ENCODE measurements around the gene GPR68.

GPR68 gene

GRCh38 chr14:91258876-91259275, 14.4 kb upstream of the GPR68 start:
- no peaks in the 10 kb centered on the region for H3K36me3 ChIP-seq (ENCODE audit: insufficient read depth, low read length)
- H3K27me3 ChIP-seq (ENCODE audit: control insufficient read depth in 1 of 2, insufficient read depth in 2 of 2, low read length in 2 of 2), result no peaks in the 10 kb centered on the region
- H3K27ac ChIP-seq (ENCODE audit: low read depth, low read length), result no peak overlapping the region

GRCh38 chr14:91258011-91258618, 13.6 kb upstream of the GPR68 start:
- no peaks in the 10 kb centered on the region for H3K9me3 ChIP-seq (ENCODE audit: low read length)
- peaks cover 26% of the 10 kb centered on the region for H3K4me1 ChIP-seq (ENCODE audit: insufficient read depth, low read length)
- H3K27ac ChIP-seq (ENCODE audit: low read depth, low read length), result peak overlapping the region; percentile 1
- H3K9ac ChIP-seq (ENCODE audit: low read length), result no peak overlapping the region
- H3K36me3 ChIP-seq (ENCODE audit: insufficient read depth, low read length), result no peaks in the 10 kb centered on the region
- no peaks in the 10 kb centered on the region for H3K27me3 ChIP-seq (ENCODE audit: control insufficient read depth in 1 of 2, insufficient read depth in 2 of 2, low read length in 2 of 2)
- no peak overlapping the region for H3K4me3 ChIP-seq (ENCODE audit: low read depth in 1 of 2, low read length in 2 of 2)

More at GRCh38 chr14:91258876-91259275, 14.4 kb upstream of the GPR68 start:
- H3K4me3 ChIP-seq (ENCODE audit: low read depth in 1 of 2, low read length in 2 of 2), result no peak overlapping the region
- no peaks in the 10 kb centered on the region for H3K9me3 ChIP-seq (ENCODE audit: low read length)
- H3K9ac ChIP-seq (ENCODE audit: low read length), result no peak overlapping the region
- H3K4me1 ChIP-seq (ENCODE audit: insufficient read depth, low read length), result peaks cover 23% of the 10 kb centered on the region

GRCh38 chr14:91257328-91258010, 13.0 kb upstream of the GPR68 start:
- Histone ChIP-seq H3K9ac (ENCODE audit: low read length) (no peak overlapping the region), H3K4me1 (ENCODE audit: insufficient read depth, low read length) (peaks cover 31% of the 10 kb centered on the region), H3K4me3 (ENCODE audit: low read depth in 1 of 2, low read length in 2 of 2) (no peak overlapping the region), H3K36me3 (ENCODE audit: insufficient read depth, low read length) (no peaks in the 10 kb centered on the region), H3K27ac (ENCODE audit: low read depth, low read length) (peak overlapping the region; percentile 19), H3K27me3 (ENCODE audit: control insufficient read depth in 1 of 2, insufficient read depth in 2 of 2, low read length in 2 of 2) (no peaks in the 10 kb centered on the region), H3K9me3 (ENCODE audit: low read length) (no peaks in the 10 kb centered on the region)

- H3K27me3 ChIP-seq (ENCODE audit: control insufficient read depth in 1 of 2, insufficient read depth in 2 of 2, low read length in 2 of 2), result no peaks in the 10 kb centered on the region
- no peaks in the 10 kb centered on the region for H3K36me3 ChIP-seq (ENCODE audit: insufficient read depth, low read length)
- no peak overlapping the region for H3K9ac ChIP-seq (ENCODE audit: low read length)
- H3K4me3 ChIP-seq (ENCODE audit: low read depth in 1 of 2, low read length in 2 of 2), result no peak overlapping the region
- H3K9me3 ChIP-seq (ENCODE audit: low read length), result no peaks in the 10 kb centered on the region
- peaks cover 31% of the 10 kb centered on the region for H3K4me1 ChIP-seq (ENCODE audit: insufficient read depth, low read length)
- H3K27ac ChIP-seq (ENCODE audit: low read depth, low read length), result no peak overlapping the region
These were observed 12.2 kb upstream of the GPR68 start for GRCh38 chr14:91256661-91257060.

GRCh38 chr14:91255026-91255695, 10.7 kb upstream of the GPR68 start:
- no peaks in the 10 kb centered on the region for H3K27me3 ChIP-seq (ENCODE audit: control insufficient read depth in 1 of 2, insufficient read depth in 2 of 2, low read length in 2 of 2)
- H3K36me3 ChIP-seq (ENCODE audit: insufficient read depth, low read length), result no peaks in the 10 kb centered on the region
- H3K27ac ChIP-seq (ENCODE audit: low read depth, low read length), result no peak overlapping the region
- peaks cover 31% of the 10 kb centered on the region for H3K4me1 ChIP-seq (ENCODE audit: insufficient read depth, low read length)
- H3K9ac ChIP-seq (ENCODE audit: low read length), result no peak overlapping the region
- H3K4me3 ChIP-seq (ENCODE audit: low read depth in 1 of 2, low read length in 2 of 2), result no peak overlapping the region
- H3K9me3 ChIP-seq (ENCODE audit: low read length), result no peaks in the 10 kb centered on the region

- H3K4me1 ChIP-seq (ENCODE audit: insufficient read depth, low read length), result peaks cover 31% of the 10 kb centered on the region
- H3K9ac ChIP-seq (ENCODE audit: low read length), result no peak overlapping the region
- no peaks in the 10 kb centered on the region for H3K36me3 ChIP-seq (ENCODE audit: insufficient read depth, low read length)
- no peaks in the 10 kb centered on the region for H3K27me3 ChIP-seq (ENCODE audit: control insufficient read depth in 1 of 2, insufficient read depth in 2 of 2, low read length in 2 of 2)
- no peak overlapping the region for H3K4me3 ChIP-seq (ENCODE audit: low read depth in 1 of 2, low read length in 2 of 2)
- H3K27ac ChIP-seq (ENCODE audit: low read depth, low read length), result no peak overlapping the region
- H3K9me3 ChIP-seq (ENCODE audit: low read length), result no peaks in the 10 kb centered on the region
These were observed 10.0 kb upstream of the GPR68 start for GRCh38 chr14:91254461-91254860.

- no peaks in the 10 kb centered on the region for H3K9me3 ChIP-seq (ENCODE audit: low read length)
- peaks cover 31% of the 10 kb centered on the region for H3K4me1 ChIP-seq (ENCODE audit: insufficient read depth, low read length)
- H3K4me3 ChIP-seq (ENCODE audit: low read depth in 1 of 2, low read length in 2 of 2), result peak overlapping the region; percentile 53 to 60
- H3K27ac ChIP-seq (ENCODE audit: low read depth, low read length), result peak overlapping the region; percentile 48
- H3K9ac ChIP-seq (ENCODE audit: low read length), result no peak overlapping the region
- H3K36me3 ChIP-seq (ENCODE audit: insufficient read depth, low read length), result no peaks in the 10 kb centered on the region
- H3K27me3 ChIP-seq (ENCODE audit: control insufficient read depth in 1 of 2, insufficient read depth in 2 of 2, low read length in 2 of 2), result no peaks in the 10 kb centered on the region
These were observed 9.4 kb upstream of the GPR68 start for GRCh38 chr14:91253795-91254323.

GRCh38 chr14:91252871-91253794, 8.6 kb upstream of the GPR68 start:
- Histone ChIP-seq H3K27me3 (ENCODE audit: control insufficient read depth in 1 of 2, insufficient read depth in 2 of 2, low read length in 2 of 2) (no peaks in the 10 kb centered on the region), H3K36me3 (ENCODE audit: insufficient read depth, low read length) (no peaks in the 10 kb centered on the region), H3K4me3 (ENCODE audit: low read depth in 1 of 2, low read length in 2 of 2) (peak overlapping the region; percentile 53 to 61), H3K9ac (ENCODE audit: low read length) (no peak overlapping the region), H3K27ac (ENCODE audit: low read depth, low read length) (peak overlapping the region; percentile 48), H3K4me1 (ENCODE audit: insufficient read depth, low read length) (peaks cover 31% of the 10 kb centered on the region), H3K9me3 (ENCODE audit: low read length) (no peaks in the 10 kb centered on the region)

- Histone ChIP-seq H3K27ac (ENCODE audit: low read depth, low read length) (no peak overlapping the region), H3K36me3 (ENCODE audit: insufficient read depth, low read length) (no peaks in the 10 kb centered on the region), H3K27me3 (ENCODE audit: control insufficient read depth in 1 of 2, insufficient read depth in 2 of 2, low read length in 2 of 2) (no peaks in the 10 kb centered on the region), H3K4me1 (ENCODE audit: insufficient read depth, low read length) (peaks cover 13% of the 10 kb centered on the region), H3K9me3 (ENCODE audit: low read length) (no peaks in the 10 kb centered on the region), H3K4me3 (ENCODE audit: low read depth in 1 of 2, low read length in 2 of 2) (no peak overlapping the region), H3K9ac (ENCODE audit: low read length) (no peak overlapping the region)
These were observed 6.4 kb upstream of the GPR68 start for GRCh38 chr14:91250912-91251311.

- peaks cover 15% of the 10 kb centered on the region for H3K4me1 ChIP-seq (ENCODE audit: insufficient read depth, low read length)
- H3K36me3 ChIP-seq (ENCODE audit: insufficient read depth, low read length), result no peaks in the 10 kb centered on the region
- H3K27ac ChIP-seq (ENCODE audit: low read depth, low read length), result no peak overlapping the region
- no peaks in the 10 kb centered on the region for H3K27me3 ChIP-seq (ENCODE audit: control insufficient read depth in 1 of 2, insufficient read depth in 2 of 2, low read length in 2 of 2)
- H3K9me3 ChIP-seq (ENCODE audit: low read length), result no peaks in the 10 kb centered on the region
- no peak overlapping the region for H3K9ac ChIP-seq (ENCODE audit: low read length)
- H3K4me3 ChIP-seq (ENCODE audit: low read depth in 1 of 2, low read length in 2 of 2), result no peak overlapping the region
These were observed 5.5 kb upstream of the GPR68 start for GRCh38 chr14:91249841-91250616.

Data from muscle layer of colon (tissue), 2 donors.